NCI-H446 (cell line): ENCODE measurements around the gene CDKN2B.
"Not testable (repeated sequence)": the region's sequence is repeated elsewhere in the genome, so short reads cannot be mapped to it uniquely, and the experiment has no call there.

Experiments used
- DNase-seq, 2 experiments: peaks; one replicate each; lab custom pipeline; 2025; lab: John Stamatoyannopoulos, UW

Gene CDKN2B, protein sequence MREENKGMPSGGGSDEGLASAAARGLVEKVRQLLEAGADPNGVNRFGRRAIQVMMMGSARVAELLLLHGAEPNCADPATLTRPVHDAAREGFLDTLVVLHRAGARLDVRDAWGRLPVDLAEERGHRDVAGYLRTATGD

GRCh38 chr9:22008717-22009505, at the start of gene CDKN2B:
TSS of gene CDKN2B (minus strand) at chr9:22009305. CDS start at chr9:22008953, 352 bp downstream.
- peak; percentile 95 to 99 for DNase-seq

- DNase-seq, result not testable (repeated sequence)
Observed at GRCh38 chr9:22057972-22058371, 48.9 kb upstream of the CDKN2B start.

DNA sequence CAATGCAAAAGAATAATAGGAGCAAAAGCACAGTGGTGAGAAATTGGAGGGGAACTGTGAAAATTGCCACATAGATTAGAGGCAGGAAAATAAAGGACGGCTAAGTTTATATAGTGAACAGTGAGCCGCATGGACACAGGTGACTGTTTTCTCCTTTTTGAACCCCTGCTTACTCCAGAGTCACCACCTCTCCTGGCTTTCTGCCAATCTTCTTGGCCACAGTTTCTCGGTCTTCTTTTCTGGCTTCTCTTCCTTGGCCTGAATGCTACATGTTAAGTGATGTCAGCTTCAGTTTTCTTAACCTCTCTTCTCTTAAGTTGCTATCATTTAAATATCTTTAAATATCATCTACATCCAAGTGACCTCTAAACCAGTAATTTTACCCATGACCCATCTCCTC, 47.3 kb upstream of the CDKN2B start:
- peak in 1 of 2 experiments; percentile 43 for DNase-seq

- DNase-seq, result no peak
Observed at GRCh38 chr9:22055090-22055489, 46.0 kb upstream of the CDKN2B start.

- no peak for DNase-seq
Observed at GRCh38 chr9:22054529-22054928, 45.4 kb upstream of the CDKN2B start.

GRCh38 chr9:22054076-22054475, 45.0 kb upstream of the CDKN2B start:
- DNase-seq, result no peak

DNA sequence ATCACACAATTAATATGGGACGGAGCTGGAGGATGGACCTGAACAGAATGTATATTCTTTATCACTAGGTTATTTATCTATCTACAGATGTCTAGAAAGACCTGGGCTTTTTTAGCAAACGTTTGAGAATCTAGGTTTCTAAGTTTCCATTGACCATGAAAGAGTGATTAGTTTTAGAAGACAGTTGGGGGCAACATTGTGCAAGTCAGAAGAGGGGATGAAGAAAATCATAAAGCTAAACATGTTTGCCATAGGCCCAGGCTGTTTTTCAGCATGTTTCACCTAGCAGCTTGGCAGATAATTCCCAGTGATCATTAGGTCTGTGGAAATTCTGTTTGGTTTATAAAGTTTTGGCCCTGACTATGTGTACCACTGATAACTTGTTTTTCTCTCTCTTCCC, 44.1 kb upstream of the CDKN2B start:
- no peak for DNase-seq

- peak; percentile 7 to 63 for DNase-seq
Observed at GRCh38 chr9:22052376-22052945, 43.4 kb upstream of the CDKN2B start.

GRCh38 chr9:22050924-22051323, 41.8 kb upstream of the CDKN2B start:
- DNase-seq, result no peak

DNA sequence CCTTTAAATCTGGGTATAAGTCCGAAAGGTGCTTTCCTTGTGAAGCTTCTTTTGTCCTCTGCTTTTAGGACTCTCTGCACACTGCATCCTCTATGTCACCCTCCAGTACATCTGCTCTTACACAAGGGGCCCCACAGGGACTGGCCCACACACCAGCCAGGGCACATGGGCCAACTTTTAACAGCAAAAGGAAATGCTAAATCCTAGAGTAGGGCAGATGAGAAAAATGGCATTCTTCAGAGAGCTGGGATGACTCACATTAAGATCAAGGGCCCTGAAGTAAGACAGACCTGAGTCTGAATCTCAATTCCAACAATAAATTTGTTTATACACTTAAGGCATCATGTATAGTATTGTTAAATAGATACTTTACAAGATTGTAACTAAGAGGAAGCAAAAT, 40.3 kb upstream of the CDKN2B start:
- no peak for DNase-seq

- no peak for DNase-seq
Observed at GRCh38 chr9:22047596-22047995, 38.5 kb upstream of the CDKN2B start.

DNA sequence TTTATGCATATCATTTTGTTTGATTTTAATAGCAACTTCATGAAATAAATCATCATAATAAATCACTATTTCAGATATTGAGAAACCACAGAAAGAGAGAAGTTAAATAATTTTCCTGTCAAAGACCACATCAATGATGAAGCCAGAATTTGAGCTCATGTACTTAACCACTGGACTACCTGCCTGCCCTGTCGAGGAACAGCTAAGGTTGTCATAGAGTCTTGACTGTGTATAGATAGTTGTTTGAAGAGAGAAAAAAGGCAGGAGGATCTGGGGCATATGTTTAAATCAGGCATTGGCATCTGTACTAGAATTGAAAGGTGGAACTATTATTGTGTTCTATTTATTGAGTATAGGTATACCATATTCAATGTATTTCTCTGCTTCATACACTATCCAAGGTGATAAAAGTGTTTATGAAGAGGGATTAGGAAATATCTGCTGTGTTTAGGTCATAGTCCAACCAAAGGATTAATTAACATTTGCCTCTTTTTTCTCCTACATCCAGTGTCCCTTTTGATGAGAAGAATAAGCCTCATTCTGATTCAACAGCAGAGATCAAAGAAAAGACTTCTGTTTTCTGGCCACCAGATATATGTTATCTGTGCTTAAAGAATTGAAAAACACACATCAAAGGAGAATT, 37.3 kb upstream of the CDKN2B start:
- DNase-seq, result no peak

- DNase-seq, result no peak
Observed at GRCh38 chr9:22045423-22045822, 36.3 kb upstream of the CDKN2B start.

DNA sequence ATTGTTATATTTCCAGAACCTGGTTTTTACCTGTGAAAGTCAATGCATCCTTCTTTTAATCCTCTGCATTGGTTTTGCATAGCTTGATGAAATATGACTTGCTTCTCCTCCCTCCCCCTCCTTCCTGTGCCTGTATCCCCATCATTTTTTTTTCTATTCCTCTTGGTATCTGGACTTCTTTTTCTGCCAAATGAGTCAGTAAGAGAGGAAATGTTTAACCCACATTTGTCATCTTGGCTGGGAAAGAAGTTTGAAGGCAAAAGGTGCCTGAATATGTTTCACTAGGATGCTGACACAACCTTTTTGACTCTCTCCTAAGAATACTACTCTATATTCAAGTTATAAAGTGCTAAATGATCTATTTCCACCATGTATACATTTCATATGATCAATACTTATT, 35.5 kb upstream of the CDKN2B start:
- no peak for DNase-seq

DNA sequence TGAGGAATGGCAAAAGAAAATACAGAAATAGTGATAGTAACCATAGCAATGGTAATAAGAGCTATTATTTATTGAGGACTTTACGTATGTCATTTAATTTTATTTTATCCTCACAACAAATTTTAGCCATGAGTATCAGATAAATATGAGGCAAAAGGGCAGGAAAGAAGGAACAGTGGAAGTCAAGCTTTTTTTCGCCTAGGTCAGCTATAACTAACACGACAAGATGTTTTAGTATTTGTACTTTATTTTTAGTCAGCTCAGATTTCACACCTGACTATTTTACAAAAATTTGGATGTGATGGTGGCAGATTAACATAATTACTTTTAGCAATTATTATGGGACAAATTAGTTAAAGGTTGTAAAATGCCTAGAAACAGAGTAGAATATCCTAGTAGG, 34.8 kb upstream of the CDKN2B start:
- DNase-seq, result no peak

- peak in 1 of 2 experiments; percentile 39 for DNase-seq
Observed at GRCh38 chr9:22041775-22042174, 32.7 kb upstream of the CDKN2B start.

DNA sequence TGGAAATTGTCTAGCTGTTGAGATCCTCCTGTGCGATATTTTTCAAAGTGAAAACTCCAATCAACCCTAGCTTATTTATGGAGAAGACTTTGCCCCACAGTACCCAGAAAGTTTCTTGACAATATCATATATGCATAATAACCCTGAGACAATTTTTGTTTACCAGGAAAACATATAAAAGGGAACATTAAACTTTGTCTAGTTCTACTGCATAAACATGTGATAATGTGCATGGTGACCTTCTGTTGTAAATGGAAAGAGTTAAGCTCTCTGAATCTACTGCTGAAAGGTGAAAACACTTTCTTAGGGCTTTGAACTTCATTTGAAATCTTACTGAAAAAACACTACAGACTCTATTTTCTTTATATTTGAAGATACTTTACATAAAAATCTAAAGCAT, 32.2 kb upstream of the CDKN2B start:
- DNase-seq, result no peak

DNA sequence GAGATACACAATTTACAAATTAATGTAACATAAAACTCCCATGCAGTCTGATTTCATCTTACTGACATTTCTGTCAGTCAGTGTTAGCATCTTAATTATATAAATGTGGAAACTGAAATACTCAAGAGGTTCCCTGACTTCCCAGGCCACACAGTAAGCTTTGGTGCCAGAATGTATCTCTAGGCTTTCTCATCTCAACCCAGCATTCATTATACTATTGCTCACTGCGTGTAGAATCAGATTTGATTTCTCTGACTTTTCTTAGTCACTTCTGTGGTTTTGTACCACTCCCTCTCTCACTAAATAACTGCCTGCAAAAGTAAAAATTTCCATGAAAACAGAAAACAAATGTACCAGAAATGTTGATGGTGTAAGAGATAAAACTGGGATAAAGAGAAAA, 31.7 kb upstream of the CDKN2B start:
- no peak for DNase-seq

DNA sequence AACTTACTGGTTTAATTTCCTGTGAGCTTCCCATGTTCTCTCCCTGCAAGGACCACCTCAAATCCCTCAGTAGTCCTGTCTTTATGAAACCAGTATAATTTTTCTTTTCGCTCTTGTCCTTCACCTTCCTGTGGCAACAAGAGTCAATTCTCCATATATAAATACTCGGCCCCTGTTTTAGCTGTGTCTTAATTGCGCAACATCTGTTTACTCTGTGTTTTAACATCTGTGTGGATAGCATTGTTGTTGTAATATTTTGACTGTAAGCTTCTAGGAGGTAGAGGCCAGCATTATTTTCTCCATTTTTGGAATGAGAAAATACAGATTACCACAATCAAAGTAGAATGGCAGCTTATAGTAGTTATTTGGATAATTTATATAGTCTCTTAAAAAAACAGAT, 30.2 kb upstream of the CDKN2B start:
- DNase-seq, result no peak

- peak in 1 of 2 experiments; percentile 50 for DNase-seq
Observed at GRCh38 chr9:22037954-22038690, 29.0 kb upstream of the CDKN2B start.

GRCh38 chr9:22036866-22037626, 27.9 kb upstream of the CDKN2B start:
- DNase-seq, result no peak
